HG03045 (cell line): ENCODE measurements around the gene SFT2D1.
A peak's percentile ranks its signal among the peaks of the same experiment; 100 is the strongest.

Experiments used
- ATAC-seq: cut with Tn5 transposase; IDR thresholded peaks from one replicate; pipeline ENCODE4 v1.9.1; 2021; ENCODE audit warnings: mild to moderate bottlenecking, moderate library complexity; ENCODE audit not compliant: unreplicated experiment

The SFT2D1 gene

GRCh38 chr6:166282394-166283032 is 59.8 kb downstream of the SFT2D1 start:
- no peak for ATAC-seq

GRCh38 chr6:166281104-166281503 is 61.2 kb downstream of the SFT2D1 start:
- ATAC-seq, result no peak

GRCh38 chr6:166279393-166279679 is 63.0 kb downstream of the SFT2D1 start:
- no peak for ATAC-seq

GRCh38 chr6:166278579-166279392 is 63.6 kb downstream of the SFT2D1 start:
- ATAC-seq, result no peak

- no peak for ATAC-seq
Measured at GRCh38 chr6:166277892-166278578, 64.3 kb downstream of the SFT2D1 start.

GRCh38 chr6:166277018-166277417 is 65.3 kb downstream of the SFT2D1 start:
- ATAC-seq, result no peak

GRCh38 chr6:166275714-166276166 is 66.6 kb downstream of the SFT2D1 start:
- ATAC-seq, result peak; percentile 85

- ATAC-seq, result no peak
Measured at GRCh38 chr6:166274739-166275370, 67.5 kb downstream of the SFT2D1 start.

- ATAC-seq, result no peak
Measured at GRCh38 chr6:166274163-166274562, 68.2 kb downstream of the SFT2D1 start.

- no peak for ATAC-seq
Measured at GRCh38 chr6:166271376-166271765, 71.0 kb downstream of the SFT2D1 start.

- ATAC-seq, result no peak
Measured at GRCh38 chr6:166270706-166271375, 71.5 kb downstream of the SFT2D1 start.
